ENCODE measurements around the gene TUBGCP2.
"Not testable (repeated sequence)": the region's sequence is repeated elsewhere in the genome, so short reads cannot be mapped to it uniquely, and the experiment has no call there.

The TUBGCP2 gene

GRCh38 chr10:133324857-133325260, 16.2 kb upstream of the TUBGCP2 start:
- no peak for DNase-seq

GRCh38 chr10:133324198-133324792, 15.6 kb upstream of the TUBGCP2 start:
- DNase-seq, result peak; percentile 39

DNA sequence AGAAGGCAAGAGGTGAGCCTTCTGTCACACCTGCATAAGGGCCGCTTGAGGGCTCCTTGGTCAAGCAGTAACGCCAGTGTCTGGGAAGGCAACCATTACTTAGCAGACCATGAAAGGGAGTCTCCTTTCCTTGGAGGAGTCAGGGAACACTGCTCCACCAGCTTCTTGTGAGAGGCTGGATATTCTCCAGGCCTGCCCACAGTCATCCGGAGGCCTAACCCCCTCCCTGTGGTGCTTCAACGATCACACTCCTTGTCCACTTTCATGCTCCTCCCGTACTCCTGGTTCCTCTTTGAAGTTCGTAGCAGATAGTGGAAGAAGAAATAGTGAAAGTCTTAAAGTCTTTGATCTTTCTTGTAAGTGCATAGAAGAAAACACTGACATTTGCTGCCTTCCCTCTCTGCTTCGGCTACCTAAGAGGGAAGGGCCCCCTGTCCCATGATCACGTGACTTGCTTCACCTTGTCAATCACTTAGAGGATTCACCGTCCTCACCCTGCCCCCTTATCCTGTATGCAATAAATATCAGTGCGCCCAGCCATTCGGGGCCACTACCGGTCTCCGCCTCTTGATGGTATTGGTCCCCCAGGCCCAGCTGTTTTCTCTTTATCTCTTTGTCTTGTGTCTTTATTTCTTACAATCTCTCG, 13.5 kb upstream of the TUBGCP2 start:
- DNase-seq, result not testable (repeated sequence)

DNA sequence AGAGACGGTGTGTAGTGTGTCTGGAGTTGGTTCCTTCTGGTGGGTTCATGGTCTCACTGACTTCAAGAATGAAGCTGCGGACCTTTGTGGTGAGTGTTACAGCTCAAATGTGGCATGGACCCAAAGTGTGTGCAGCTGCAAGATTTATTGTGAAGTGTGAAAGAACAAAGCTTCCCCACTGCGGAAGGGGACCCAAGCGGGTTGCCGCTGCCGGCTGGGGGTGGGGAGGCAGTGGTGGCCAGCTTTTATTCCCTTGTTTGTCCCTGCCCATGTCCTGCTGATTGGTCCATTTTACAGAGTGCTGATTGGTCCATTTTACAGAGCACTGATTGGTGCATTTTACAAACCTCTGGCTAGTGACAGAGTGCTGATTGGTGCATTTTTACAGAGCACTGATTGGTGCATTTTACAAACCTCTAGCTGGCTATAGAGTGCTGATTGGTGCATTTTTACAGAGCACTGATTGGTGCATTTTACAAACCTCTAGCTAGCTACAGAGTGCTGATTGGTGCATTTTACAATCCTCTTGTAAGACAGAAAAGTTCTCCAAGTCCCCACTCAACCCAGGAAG, 12.3 kb upstream of the TUBGCP2 start:
- not testable (repeated sequence) for DNase-seq

GRCh38 chr10:133318494-133319127, 9.9 kb upstream of the TUBGCP2 start:
- DNase-seq, result peak; percentile 73

DNA sequence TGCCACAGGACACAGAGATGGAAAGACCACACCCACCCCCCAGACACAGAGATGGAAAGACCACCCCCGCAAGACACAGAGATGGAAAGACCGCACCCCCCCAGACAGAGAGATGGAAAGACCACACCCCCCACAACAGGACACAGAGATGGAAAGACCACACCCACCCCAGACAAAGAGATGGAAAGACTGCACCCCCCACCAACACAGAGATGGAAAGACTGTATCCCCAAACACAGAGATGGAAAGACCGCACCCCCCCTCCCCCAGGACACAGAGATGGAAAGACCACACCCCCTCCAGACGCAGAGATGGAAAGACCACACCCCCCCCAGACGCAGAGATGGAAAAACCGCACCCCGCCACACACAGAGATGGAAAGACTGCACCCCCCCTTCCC, 8.1 kb upstream of the TUBGCP2 start:
- DNase-seq, result no peak

DNA sequence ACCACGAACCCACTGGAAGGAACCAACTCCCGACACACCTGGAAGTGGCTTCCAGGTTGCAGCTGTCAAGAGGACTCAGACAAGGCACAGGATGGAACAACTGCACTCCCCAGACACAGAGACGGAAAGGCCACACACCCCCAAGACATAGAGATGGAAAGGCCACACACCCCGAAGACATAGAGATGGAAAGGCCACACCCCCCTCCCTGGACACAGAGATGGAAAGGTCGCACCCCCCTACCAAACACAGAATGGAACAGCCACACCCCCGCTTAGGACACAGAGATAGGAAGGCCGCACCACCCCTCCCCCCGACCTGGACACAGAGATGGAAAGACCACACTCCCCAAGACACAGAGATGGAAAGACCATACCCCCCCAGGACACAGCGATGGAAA, 7.6 kb upstream of the TUBGCP2 start:
- no peak for DNase-seq

DNA sequence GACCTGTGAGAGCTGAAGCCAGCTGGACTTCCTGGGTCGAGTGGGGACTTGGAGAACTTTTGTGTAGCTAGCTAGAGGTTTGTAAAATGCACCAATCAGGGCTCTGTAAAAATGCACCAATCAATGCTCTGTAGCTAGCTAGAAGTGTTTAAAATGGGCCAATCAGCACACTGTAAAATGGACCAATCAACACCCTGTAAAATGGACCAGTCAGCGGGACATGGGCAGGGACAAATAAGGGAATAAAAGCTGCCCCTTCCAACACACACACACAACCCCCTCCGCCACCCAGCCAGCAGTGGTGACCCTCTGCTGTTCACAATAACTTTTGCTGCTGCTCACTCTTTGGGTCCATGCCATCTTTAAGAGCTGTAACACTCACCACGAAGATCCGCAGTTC, 7.2 kb upstream of the TUBGCP2 start:
- peak; percentile 25 for DNase-seq

- no peak for DNase-seq
Observed at GRCh38 chr10:133314911-133315310, 6.2 kb upstream of the TUBGCP2 start.

- no peak for DNase-seq
Observed at GRCh38 chr10:133313192-133313591, 4.5 kb upstream of the TUBGCP2 start.

DNA sequence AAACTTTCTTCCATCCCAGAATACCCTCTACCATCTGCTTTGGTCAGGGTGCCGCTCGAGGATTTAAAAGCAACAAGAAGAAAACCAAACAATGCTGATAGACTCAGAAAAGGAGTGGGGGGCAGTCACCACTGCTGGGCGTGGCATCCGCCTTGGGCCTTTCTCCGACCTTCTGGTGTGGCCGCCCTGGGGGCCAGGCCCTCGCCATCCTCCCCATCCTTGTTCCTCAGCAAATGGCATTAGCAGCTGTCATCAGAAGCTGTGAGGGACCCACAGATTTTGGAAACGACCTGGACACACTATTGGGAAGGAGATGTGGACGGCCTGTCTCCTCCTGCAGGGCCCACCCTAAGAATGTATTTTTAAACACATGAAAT, 4.1 kb upstream of the TUBGCP2 start:
- DNase-seq, result no peak

- DNase-seq, result no peak
Observed at GRCh38 chr10:133312016-133312768, 3.5 kb upstream of the TUBGCP2 start.

- no peak for DNase-seq
Observed at GRCh38 chr10:133311570-133311969, 2.9 kb upstream of the TUBGCP2 start.

DNA sequence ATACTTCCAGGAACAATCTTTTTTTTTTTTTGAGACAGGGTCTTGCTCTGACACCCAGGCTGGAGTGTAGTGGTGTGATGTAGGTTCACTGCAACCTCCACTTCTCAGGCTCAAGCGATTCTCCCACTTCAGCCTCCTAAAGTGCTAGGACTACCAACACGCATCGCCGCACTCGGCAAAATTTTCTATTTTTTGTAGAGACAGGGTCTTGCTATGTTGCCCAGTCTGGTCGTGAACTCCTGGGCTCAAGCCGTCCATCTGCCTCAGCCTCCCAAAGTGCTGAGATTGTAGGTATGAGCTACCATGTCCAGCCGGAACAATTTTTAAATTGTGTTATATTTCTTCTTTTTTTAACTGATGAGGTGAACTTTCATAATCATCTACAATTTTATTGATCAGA, 2.1 kb upstream of the TUBGCP2 start:
- no peak for DNase-seq

DNA sequence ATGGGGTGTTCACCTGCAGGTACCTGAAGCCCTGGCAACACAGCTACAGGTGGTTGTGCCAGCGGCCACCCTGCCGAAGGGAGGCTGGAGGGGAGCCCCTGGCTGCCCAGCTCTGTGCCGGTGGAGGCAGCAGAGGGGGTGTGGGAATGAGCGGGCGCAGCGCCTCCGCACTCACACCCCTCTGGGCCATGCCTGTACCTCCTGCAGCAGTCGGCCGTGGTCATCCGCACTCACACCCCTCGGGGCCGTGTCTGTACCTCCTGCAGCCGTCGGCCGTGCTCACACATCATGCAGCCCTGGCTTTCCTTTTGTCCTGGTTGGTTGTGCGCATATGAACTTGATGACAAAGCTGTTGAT, 1.7 kb upstream of the TUBGCP2 start:
- DNase-seq, result no peak

DNA sequence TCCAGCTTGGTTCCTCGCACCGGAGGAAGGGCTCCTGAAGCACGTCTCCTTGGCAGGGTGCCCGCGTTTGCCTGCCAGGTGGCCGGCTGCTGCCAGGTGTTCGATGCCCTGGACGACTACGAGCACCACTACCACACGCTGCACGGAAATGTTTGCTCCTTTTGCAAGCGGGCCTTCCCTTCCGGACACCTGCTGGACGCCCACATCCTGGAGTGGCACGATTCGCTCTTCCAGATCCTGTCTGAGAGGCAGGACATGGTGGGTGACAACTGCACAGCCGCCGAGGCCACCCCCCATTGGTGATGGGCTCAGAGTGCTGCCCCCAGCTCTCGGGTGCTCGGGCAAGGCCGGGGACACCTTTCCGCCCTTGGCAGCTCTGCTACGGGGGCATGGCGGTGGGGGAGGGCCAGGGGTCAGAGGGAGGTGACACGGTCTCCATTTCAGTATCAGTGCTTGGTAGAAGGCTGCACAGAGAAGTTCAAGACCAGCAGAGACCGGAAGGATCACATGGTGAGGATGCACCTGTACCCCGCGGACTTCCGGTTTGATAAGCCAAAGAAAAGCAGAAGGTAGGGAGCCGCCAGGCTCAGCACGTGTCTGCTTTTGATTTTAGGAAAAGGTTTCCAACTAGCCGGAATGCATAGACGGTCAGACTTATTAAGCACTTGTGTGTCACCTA, 1.2 kb upstream of the TUBGCP2 start:
- DNase-seq, result no peak

GRCh38 chr10:133309100-133309719, 538 bp upstream of the TUBGCP2 start:
- DNase-seq, result peak; percentile 94

DNA sequence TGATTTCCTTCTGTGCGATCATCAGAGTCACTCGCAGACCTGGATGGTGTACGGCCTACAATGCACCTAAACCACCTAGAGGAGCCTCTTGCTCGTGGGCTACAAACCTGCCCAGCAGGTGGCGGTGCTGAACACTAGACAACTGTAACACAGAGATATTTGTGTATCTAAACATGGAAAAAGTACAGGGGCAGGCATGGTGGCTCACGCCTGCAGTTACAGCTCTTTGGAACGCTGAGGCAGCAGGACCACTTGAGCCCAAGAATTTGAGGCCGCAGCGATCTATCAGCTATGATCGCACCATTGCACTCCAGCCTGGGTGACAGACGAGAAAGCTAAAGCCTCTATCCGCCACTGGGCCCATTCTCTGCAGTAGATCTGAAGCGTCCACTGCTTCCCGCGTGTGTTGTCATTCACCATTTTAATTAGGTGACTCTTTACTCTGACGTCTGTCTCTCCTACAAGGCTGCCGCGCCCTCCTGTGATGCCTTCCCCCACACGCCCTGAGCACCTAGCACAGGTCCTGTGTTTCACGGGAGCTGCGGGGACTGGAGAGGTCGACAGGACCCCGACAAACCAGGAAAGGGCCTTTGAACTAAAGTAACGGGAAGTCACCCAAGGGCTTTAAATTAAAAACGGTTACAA, 774 bp downstream of the TUBGCP2 start:
- peak; percentile 88 for DNase-seq

GRCh38 chr10:133306941-133307379, 1.7 kb downstream of the TUBGCP2 start:
- no peak for DNase-seq

DNA sequence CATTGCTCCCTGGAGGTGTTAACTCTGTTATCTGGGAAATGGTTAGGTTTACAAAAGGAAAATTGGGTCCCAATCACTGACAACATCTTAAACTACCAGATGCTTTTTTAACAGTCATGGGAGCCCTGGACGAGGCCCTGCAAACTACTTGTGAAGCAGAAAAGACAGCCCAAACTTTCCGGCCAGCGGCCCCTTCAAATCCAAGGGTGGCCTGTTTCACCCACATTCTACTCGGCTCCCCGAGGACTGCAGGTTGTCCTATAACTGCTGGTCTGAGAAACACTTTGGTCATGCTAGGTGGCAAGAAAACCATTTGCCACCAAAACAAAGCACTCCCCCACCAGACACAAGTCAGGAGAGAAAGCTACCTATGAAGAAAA, 2.6 kb downstream of the TUBGCP2 start:
- no peak for DNase-seq

- DNase-seq, result no peak
Observed at GRCh38 chr10:133303206-133303605, 5.5 kb downstream of the TUBGCP2 start.

- DNase-seq, result no peak
Observed at GRCh38 chr10:133302230-133302629, 6.4 kb downstream of the TUBGCP2 start.

Data from activated CD4-positive, alpha-beta T cell treated with anti-CD3 and anti-CD28 coated beads, Interleukin-2, amount 50 U/mL, for 16 hours (primary cell).